Ascending aorta (tissue), 2 donors: Measurements from ENCODE around the gene RNF114. TPM values are rescaled to one million over a fixed set of nuclear protein-coding genes. Genes with fewer than 3 reads are reported as not detected.

ENCODE experiments used
- DNase-seq, 2 donors: peaks; one replicate each; pipeline ENCODE4 v3.0.0-alpha.2; 2019; ENCODE audit warnings: low spot score in 2 of 2
- H3K27ac ChIP-seq, 2 donors: fragments of 200-600 bp; sonication (generic); one replicate each; pipeline ENCODE4 v1.5.1; 2016 to 2017; ENCODE audit warnings: mild to moderate bottlenecking in 1 of 2
- H3K27me3 ChIP-seq: fragments of 200-600 bp; sonication (generic); one replicate; pipeline ENCODE4 v1.5.1; 2017
- H3K36me3 ChIP-seq, 2 donors: fragments of 200-600 bp; sonication (generic); one replicate each; pipeline ENCODE4 v1.5.1; 2016
- H3K4me1 ChIP-seq, 2 donors: fragments of 200-600 bp; sonication (generic); one replicate each; pipeline ENCODE4 v1.5.1; 2016 to 2017; ENCODE audit warnings: mild to moderate bottlenecking in 1 of 2
- H3K4me3 ChIP-seq, 2 donors: fragments of 200-600 bp; sonication (generic); one replicate each; pipeline ENCODE4 v1.5.1; 2016 to 2017; ENCODE audit warnings: mild to moderate bottlenecking in 1 of 2
- H3K9me3 ChIP-seq, 2 donors: fragments of 200-600 bp; sonication (generic); one replicate each; pipeline ENCODE4 v1.5.1; 2016
- CTCF ChIP-seq, 3 experiments: fragments of 200-600 bp in 2 of 3; fragments of 450-650 bp in 1 of 3; sonication (generic) in 2 of 3; IDR thresholded peaks; one replicate each; pipeline ENCODE4 v1.5.1; 2016 to 2019; ENCODE audit warnings: antibody characterized with exemption in 3 of 3, mild to moderate bottlenecking in 1 of 3, moderate library complexity in 1 of 3
- intact Hi-C: fragments of 100-400 bp; cut with DNase I; formaldehyde crosslinking; loops from one replicate; pipeline ENCODE4 v1.15.1; 2023
- total RNA-seq: library from RNA; depleted of rRNA; stranded (reverse); fragments of >200 nt; gene quantifications from one replicate; pipeline ENCODE4 v1.1.0, GENCODE V29; 2016

The RNF114 gene
- total RNA-seq, 1 donor from 2014 or later = 77.0 TPM

- Histone ChIP-seq H3K27ac (no peak overlapping the region), H3K27me3 (no peaks in the 10 kb centered on the region), H3K36me3 (no peaks in the 10 kb centered on the region), H3K4me3 (no peak overlapping the region), H3K4me1 (peaks cover 9 to 17% of the 10 kb centered on the region in 2 donors), H3K9me3 (no peaks in the 10 kb centered on the region)
- no peak for TF ChIP-seq CTCF (IDR thresholded peaks at IDR 0.05)
- intact Hi-C loops = loop anchor here (1.0 kb wide), 1 partner anchor 93 kb away; no protein-coding TSS in a partner anchor
- no peak for DNase-seq
Observed at GRCh38 chr20:49978685-49979029, 42.5 kb downstream of the RNF114 start.

- no peaks in the 10 kb centered on the region for H3K27me3 ChIP-seq
- peak in 1 of 2 donors; percentile 78 for DNase-seq
- H3K27ac ChIP-seq = no peak overlapping the region
- intact Hi-C loops = loop anchor here (1.0 kb wide), 1 partner anchor 92 kb away; no protein-coding TSS in a partner anchor
- TF ChIP-seq CTCF (IDR thresholded peaks at IDR 0.05) = peak; percentile 99 to 100 (median 100)
- H3K4me3 ChIP-seq = peak overlapping the region in 1 of 2 donors; percentile 54
- no peaks in the 10 kb centered on the region for H3K36me3 ChIP-seq
- peaks cover 9 to 22% of the 10 kb centered on the region in 2 donors for H3K4me1 ChIP-seq
- H3K9me3 ChIP-seq = no peaks in the 10 kb centered on the region
Observed at GRCh38 chr20:49979030-49979832, 43.0 kb downstream of the RNF114 start.

- intact Hi-C loops = loop anchor here (5.0 kb wide), 1 partner anchor 187 kb away; no protein-coding TSS in a partner anchor
- Histone ChIP-seq H3K9me3 (no peaks in the 10 kb centered on the region), H3K36me3 (no peaks in the 10 kb centered on the region), H3K27ac (no peak overlapping the region), H3K27me3 (no peaks in the 10 kb centered on the region), H3K4me3 (no peak overlapping the region), H3K4me1 (peaks cover 12 to 32% of the 10 kb centered on the region in 2 donors)
- no peak for DNase-seq
- no peak for TF ChIP-seq CTCF (IDR thresholded peaks at IDR 0.05)
Observed at GRCh38 chr20:49980140-49981008, 44.2 kb downstream of the RNF114 start.

GRCh38 chr20:49981218-49982071 lies 45.2 kb downstream of the RNF114 start:
- no peaks in the 10 kb centered on the region for H3K36me3 ChIP-seq
- TF ChIP-seq CTCF (IDR thresholded peaks at IDR 0.05) = no peak
- no peak for DNase-seq
- intact Hi-C loops = loop anchor here (2.0 to 5.0 kb wide), 3 partner anchors 45 to 186 kb away; no protein-coding TSS in a partner anchor
- no peak overlapping the region for H3K4me3 ChIP-seq
- H3K4me1 ChIP-seq = peaks cover 12 to 32% of the 10 kb centered on the region in 2 donors
- H3K27ac ChIP-seq = peak overlapping the region; percentile 46 to 60
- no peaks in the 10 kb centered on the region for H3K27me3 ChIP-seq
- no peaks in the 10 kb centered on the region for H3K9me3 ChIP-seq

- Histone ChIP-seq H3K36me3 (no peaks in the 10 kb centered on the region), H3K4me1 (peaks cover 12 to 34% of the 10 kb centered on the region in 2 donors), H3K4me3 (peak overlapping the region in 1 of 2 donors; percentile 80), H3K9me3 (no peaks in the 10 kb centered on the region), H3K27ac (peak overlapping the region; percentile 46 to 60), H3K27me3 (no peaks in the 10 kb centered on the region)
- no peak for TF ChIP-seq CTCF (IDR thresholded peaks at IDR 0.05)
- intact Hi-C loops = loop anchor here (2.0 to 5.0 kb wide), 3 partner anchors 45 to 185 kb away; no protein-coding TSS in a partner anchor
- DNase-seq = no peak
Observed at GRCh38 chr20:49982072-49982345, 45.8 kb downstream of the RNF114 start.
